Bronchial epithelial cell (primary cell): Measurements from ENCODE around the gene TNS3. TPM values are rescaled to one million over a fixed set of nuclear protein-coding genes. Genes with fewer than 3 reads are reported as not detected.
A peak's percentile ranks its signal among the peaks of the same experiment; 100 is the strongest.

Experiments used
- DNase-seq: peaks from one replicate; pipeline ENCODE4 v3.0.0-alpha.2; 2010; ENCODE audit warnings: low read depth
- FAIRE-seq: peaks from 2 replicates; lab custom pipeline; 2011; peaks lifted over from hg19 to GRCh38; lab: Jason Lieb, UNC
- H3K27me3 ChIP-seq: 2 replicates; pipeline ENCODE4 v1.5.1; 2011; ENCODE audit warnings: low read length; ENCODE audit not compliant: control insufficient read depth, insufficient read depth
- H3K36me3 ChIP-seq: 2 replicates; pipeline ENCODE4 v1.5.1; 2011; ENCODE audit warnings: low read length; ENCODE audit not compliant: control insufficient read depth, insufficient read depth
- H3K4me3 ChIP-seq: 2 replicates; pipeline ENCODE4 v1.5.1; 2011; ENCODE audit warnings: mild to moderate bottlenecking, low read depth, low read length, control low read depth
- CTCF ChIP-seq: IDR thresholded peaks from 2 replicates; pipeline ENCODE4 v1.5.1; 2011; ENCODE audit warnings: mild to moderate bottlenecking, moderate library complexity, low read length, control low read depth, inconsistent platforms; ENCODE audit not compliant: insufficient read depth, severe bottlenecking
- total RNA-seq: library from RNA; depleted of rRNA; stranded (reverse); fragments of >200 nt; gene quantifications from 2 replicates; pipeline ENCODE4 v1.2.1, GENCODE V29; 2014

The TNS3 gene
- total RNA-seq, 1 donor from 2014 or later, result 2.6 TPM

- FAIRE-seq (peak; percentile 86), DNase-seq (no peak)
- H3K27me3 ChIP-seq, result no peaks in the 10 kb centered on the region
- H3K4me3 ChIP-seq, result no peak overlapping the region
- peaks cover 5% of the 10 kb centered on the region for H3K36me3 ChIP-seq
- no peak for TF ChIP-seq CTCF
These were observed 165.1 kb downstream of the TNS3 start for GRCh38 chr7:47416492-47417480.

- TF ChIP-seq CTCF, result no peak
- Histone ChIP-seq H3K4me3 (no peak overlapping the region), H3K27me3 (no peaks in the 10 kb centered on the region), H3K36me3 (peaks cover 5% of the 10 kb centered on the region)
- DNase-seq (no peak), FAIRE-seq (no peak)
These were observed 166.3 kb downstream of the TNS3 start for GRCh38 chr7:47415318-47416212.

GRCh38 chr7:47414342-47415317 lies 167.3 kb downstream of the TNS3 start:
- peaks cover 5% of the 10 kb centered on the region for H3K36me3 ChIP-seq
- H3K4me3 ChIP-seq, result no peak overlapping the region
- FAIRE-seq (no peak), DNase-seq (no peak)
- H3K27me3 ChIP-seq, result no peaks in the 10 kb centered on the region
- no peak for TF ChIP-seq CTCF

DNA sequence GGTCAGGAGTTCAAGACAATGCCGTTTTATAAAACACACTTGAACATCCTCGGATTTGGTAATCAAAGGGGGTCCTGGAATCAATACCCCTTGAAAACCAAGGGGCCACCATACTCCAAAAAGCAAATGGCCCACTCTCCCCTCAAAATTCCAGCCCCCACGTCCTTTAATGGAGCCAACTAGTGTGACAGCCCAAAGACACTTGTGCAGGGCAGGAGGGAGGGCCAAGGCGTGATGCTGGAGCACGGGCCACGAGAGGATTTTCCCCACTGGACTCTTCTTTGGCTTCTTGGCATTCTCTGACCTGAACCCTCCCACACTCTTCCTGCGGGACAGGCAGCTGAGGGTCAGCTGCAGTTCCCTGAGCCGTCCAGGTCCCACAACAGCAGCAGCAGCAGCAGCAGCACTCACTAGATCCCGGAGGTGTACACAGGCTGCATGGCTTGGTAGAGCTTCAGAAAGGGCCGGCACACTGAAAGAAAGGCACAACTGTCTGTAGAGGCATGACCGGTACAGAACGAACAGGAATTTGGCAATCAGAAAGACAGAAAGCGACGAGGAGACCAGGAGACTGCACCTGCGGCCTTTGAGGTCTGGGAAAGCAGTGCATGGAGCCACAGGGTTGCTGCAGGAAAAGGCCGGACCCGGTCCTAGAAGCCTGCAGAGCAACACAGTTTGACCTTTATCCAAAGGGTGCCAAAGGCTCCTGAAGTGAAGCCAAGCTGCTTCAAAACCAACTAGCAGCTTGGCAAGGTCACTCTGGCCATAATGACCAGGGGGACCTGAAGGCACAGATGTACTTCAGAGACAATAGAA lies 168.2 kb downstream of the TNS3 start:
- H3K4me3 ChIP-seq, result no peak overlapping the region
- DNase-seq, result no peak
- FAIRE-seq, result no peak
- H3K36me3 ChIP-seq, result peaks cover 5% of the 10 kb centered on the region
- no peaks in the 10 kb centered on the region for H3K27me3 ChIP-seq
- TF ChIP-seq CTCF, result no peak
